ENCODE data around the gene GRB14.

- TF ChIP-seq CTCF (IDR thresholded peaks at IDR 0.05) (no peak), POLR2A (IDR thresholded peaks at IDR 0.05) (no peak), EP300 (IDR thresholded peaks at IDR 0.05) (no peak)
Observed at GRCh38 chr2:164504253-164504652, 117.0 kb downstream of the GRB14 start.

Measured in tibial nerve (tissue), 4 donors.